CD14-positive monocyte (primary cell): ENCODE measurements around the gene GPC6. TPM values are rescaled to one million over a fixed set of nuclear protein-coding genes. Genes with fewer than 3 reads are reported as not detected.

ENCODE experiments used
- DNase-seq, 3 donors: peaks; one replicate each; pipeline ENCODE4 v3.0.0-alpha.2; 2011 to 2022
- H2AFZ ChIP-seq: 2 replicates; pipeline ENCODE4 v1.6.0; 2012; ENCODE audit warnings: mild to moderate bottlenecking, low read depth, low read length, inconsistent platforms; ENCODE audit not compliant: insufficient read depth, poor library complexity, severe bottlenecking
- H3K27ac ChIP-seq, 2 donors: 1 replicate in 1 of 2; 2 replicates in 1 of 2; pipeline ENCODE4 v1.5.1; 2012 to 2013; ENCODE audit warnings: low read length in 2 of 2, control low read depth in 1 of 2, inconsistent platforms in 1 of 2, low read depth in 1 of 2, mild to moderate bottlenecking in 1 of 2
- H3K27me3 ChIP-seq, 2 donors: one replicate each; pipeline versions ENCODE4 v1.6.0 to v1.6.1; 2011 to 2013; ENCODE audit warnings: low read length in 2 of 2; ENCODE audit not compliant: control insufficient read depth in 2 of 2, insufficient read depth in 2 of 2
- H3K36me3 ChIP-seq, 2 donors: replicated peaks in 1 of 2; 1 replicate in 1 of 2; 2 replicates in 1 of 2; pipeline versions ENCODE4 v1.5.1 to v1.6.1; 2012 to 2013; ENCODE audit warnings: low read length in 2 of 2, control low read depth in 1 of 2, inconsistent platforms in 1 of 2, mild to moderate bottlenecking in 1 of 2; ENCODE audit not compliant: insufficient read depth in 2 of 2, control insufficient read depth in 1 of 2
- H3K4me1 ChIP-seq, 2 donors: 1 replicate in 1 of 2; 2 replicates in 1 of 2; pipeline versions ENCODE4 v1.5.1 to v1.6.1; 2012 to 2013; ENCODE audit warnings: low read length in 2 of 2, control low read depth in 1 of 2, inconsistent platforms in 1 of 2, mild to moderate bottlenecking in 1 of 2, moderate library complexity in 1 of 2; ENCODE audit not compliant: insufficient read depth in 2 of 2, control insufficient read depth in 1 of 2
- H3K4me2 ChIP-seq: replicated peaks from 2 replicates; pipeline ENCODE3; 2012; ENCODE audit warnings: low read length, moderate library complexity, mild to moderate bottlenecking; ENCODE audit not compliant: poor library complexity, severe bottlenecking; ENCODE audit errors: extremely low read depth
- H3K4me3 ChIP-seq, 3 experiments: fragments of 200-600 bp in 1 of 3; sonication (generic) in 1 of 3; replicated peaks in 1 of 3; 1 replicate in 2 of 3; 2 replicates in 1 of 3; pipeline ENCODE4 v1.5.1; 2011 to 2013; ENCODE audit warnings: low read length in 3 of 3, mild to moderate bottlenecking in 3 of 3, control low read depth in 2 of 3, low read depth in 2 of 3, inconsistent platforms in 1 of 3, moderate library complexity in 1 of 3
- H3K79me2 ChIP-seq: 2 replicates; pipeline ENCODE4 v1.6.0; 2012; ENCODE audit warnings: mild to moderate bottlenecking, control low read depth, inconsistent platforms, low read length, moderate library complexity; ENCODE audit not compliant: insufficient read depth
- H3K9ac ChIP-seq: 2 replicates; pipeline ENCODE4 v1.6.0; 2017; ENCODE audit warnings: low read length, mild to moderate bottlenecking; ENCODE audit not compliant: insufficient read depth, poor library complexity, severe bottlenecking
- H3K9me3 ChIP-seq, 2 donors: replicated peaks in 1 of 2; 1 replicate in 1 of 2; 2 replicates in 1 of 2; pipeline versions ENCODE4 v1.5.1 to v1.6.1; 2012 to 2013; ENCODE audit warnings: low read length in 2 of 2, control low read depth in 1 of 2; ENCODE audit not compliant: control insufficient read depth in 1 of 2, insufficient read depth in 1 of 2
- H4K20me1 ChIP-seq: 2 replicates; pipeline ENCODE4 v1.6.0; 2012; ENCODE audit warnings: mild to moderate bottlenecking, low read length, control low read depth, moderate library complexity; ENCODE audit not compliant: insufficient read depth
- H3K27ac Mint-ChIP-seq, 7 donors: one replicate each; pipeline ENCODE4 v1.8.0; 2020; ENCODE audit warnings: mild to moderate bottlenecking in 7 of 7, mixed read lengths in 7 of 7, moderate library complexity in 6 of 7, inconsistent platforms in 2 of 7
- H3K27me3 Mint-ChIP-seq, 3 donors: one replicate each; pipeline ENCODE4 v1.8.0; 2021 to 2022; ENCODE audit warnings: low read depth in 3 of 3, mild to moderate bottlenecking in 3 of 3, mixed read lengths in 3 of 3, moderate library complexity in 3 of 3, inconsistent platforms in 1 of 3
- H3K36me3 Mint-ChIP-seq, 2 donors: one replicate each; pipeline ENCODE4 v1.8.0; 2020; ENCODE audit warnings: mixed read lengths in 2 of 2, inconsistent platforms in 1 of 2, mild to moderate bottlenecking in 1 of 2
- H3K4me1 Mint-ChIP-seq: one replicate; pipeline ENCODE4 v1.8.0; 2020; ENCODE audit warnings: mild to moderate bottlenecking, mixed read lengths
- H3K4me3 Mint-ChIP-seq, 2 donors: one replicate each; pipeline ENCODE4 v1.8.0; 2020; ENCODE audit warnings: mild to moderate bottlenecking in 2 of 2, mixed read lengths in 2 of 2, moderate library complexity in 1 of 2
- H3K9me3 Mint-ChIP-seq, 7 donors: one replicate each; pipeline ENCODE4 v1.8.0; 2020 to 2022; ENCODE audit warnings: mixed read lengths in 7 of 7, mild to moderate bottlenecking in 6 of 7, moderate library complexity in 6 of 7, inconsistent platforms in 2 of 7
- WGBS: methylation state at CpG from one replicate; pipeline ENCODE4 v1.1.5; 2013; ENCODE audit warnings: missing lambda C conversion rate; ENCODE audit not compliant: insufficient coverage; 5-methylcytosine and 5-hydroxymethylcytosine counted together
- intact Hi-C, 2 donors: fragments of 100-400 bp; cut with micrococcal nuclease; formaldehyde crosslinking; loops; one replicate each; pipeline versions ENCODE4 v1.15.0 to v1.15.1; 2023
- polyA plus RNA-seq, 3 donors: library from polyadenylated mRNA; depleted of rRNA in 1 of 3; unstranded in 2 of 3; stranded (reverse) in 1 of 3; fragments of 300-500 nt in 2 of 3; fragments of >200 nt in 1 of 3; fragmentation: Illumina TruSeq in 2 of 3; gene quantifications; 1 replicate in 2 of 3; 2 replicates in 1 of 3; pipeline ENCODE4 v1.2.3, GENCODE V29; 2012 to 2021
- TF ChIP-seq, protein P1 (sequence below): fragments of 200-600 bp; IDR thresholded peaks from one replicate; pipeline ENCODE4 v1.8.0; 2022; ENCODE audit warnings: antibody characterized with exemption, mild to moderate bottlenecking

Gene GPC6
- polyA plus RNA-seq, 3 donors, result not detected

DNA sequence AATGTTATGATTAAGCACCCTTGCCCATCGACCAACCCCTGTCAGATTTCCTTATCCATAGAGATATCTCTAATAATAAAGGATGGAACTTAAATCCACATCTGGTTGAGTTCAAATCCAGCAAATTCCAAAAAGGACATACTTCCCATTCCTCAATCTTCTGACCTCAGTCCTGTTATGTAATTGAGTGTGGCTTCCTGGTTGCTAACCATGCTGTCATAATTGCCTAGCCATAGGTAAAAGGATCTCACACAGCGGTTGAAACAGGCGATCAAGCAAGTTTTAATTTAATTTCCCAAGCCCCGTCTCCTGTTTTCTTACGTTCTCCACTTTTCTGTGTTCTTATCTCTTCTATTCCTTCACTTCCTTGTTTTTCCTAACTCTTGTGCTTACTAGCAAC is 550.3 kb downstream of the GPC6 start:
- no peaks in the 10 kb centered on the region for H4K20me1 ChIP-seq
- H3K36me3 ChIP-seq, result no peaks in the 10 kb centered on the region
- H3K4me1 ChIP-seq, result no peaks in the 10 kb centered on the region
- no peak overlapping the region for H3K9ac ChIP-seq
- 80% methylated on average over 4 of the region's 5 CpGs for WGBS
- Mint-ChIP-seq H3K27ac (no peak overlapping the region), H3K4me3 (no peak overlapping the region), H3K4me1 (no peaks in the 10 kb centered on the region), H3K36me3 (no peaks in the 10 kb centered on the region), H3K9me3 (peaks cover 0 to 5% (median 0%) of the 10 kb centered on the region in 7 donors), H3K27me3 (peaks cover 0 to 2% (median 0%) of the 10 kb centered on the region in 3 donors)
- no peak overlapping the region for H3K4me3 ChIP-seq
- H3K9me3 ChIP-seq, result no peaks in the 10 kb centered on the region
- no peak overlapping the region for H3K4me2 ChIP-seq
- no peaks in the 10 kb centered on the region for H3K27me3 ChIP-seq
- H2AFZ ChIP-seq, result no peak overlapping the region
- DNase-seq, result no peak
- no peak overlapping the region for H3K27ac ChIP-seq
- intact Hi-C loops, result no loop called here
- H3K79me2 ChIP-seq, result no peaks in the 10 kb centered on the region
- TF ChIP-seq, protein P1, sequence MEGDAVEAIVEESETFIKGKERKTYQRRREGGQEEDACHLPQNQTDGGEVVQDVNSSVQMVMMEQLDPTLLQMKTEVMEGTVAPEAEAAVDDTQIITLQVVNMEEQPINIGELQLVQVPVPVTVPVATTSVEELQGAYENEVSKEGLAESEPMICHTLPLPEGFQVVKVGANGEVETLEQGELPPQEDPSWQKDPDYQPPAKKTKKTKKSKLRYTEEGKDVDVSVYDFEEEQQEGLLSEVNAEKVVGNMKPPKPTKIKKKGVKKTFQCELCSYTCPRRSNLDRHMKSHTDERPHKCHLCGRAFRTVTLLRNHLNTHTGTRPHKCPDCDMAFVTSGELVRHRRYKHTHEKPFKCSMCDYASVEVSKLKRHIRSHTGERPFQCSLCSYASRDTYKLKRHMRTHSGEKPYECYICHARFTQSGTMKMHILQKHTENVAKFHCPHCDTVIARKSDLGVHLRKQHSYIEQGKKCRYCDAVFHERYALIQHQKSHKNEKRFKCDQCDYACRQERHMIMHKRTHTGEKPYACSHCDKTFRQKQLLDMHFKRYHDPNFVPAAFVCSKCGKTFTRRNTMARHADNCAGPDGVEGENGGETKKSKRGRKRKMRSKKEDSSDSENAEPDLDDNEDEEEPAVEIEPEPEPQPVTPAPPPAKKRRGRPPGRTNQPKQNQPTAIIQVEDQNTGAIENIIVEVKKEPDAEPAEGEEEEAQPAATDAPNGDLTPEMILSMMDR, result no peak

DNA sequence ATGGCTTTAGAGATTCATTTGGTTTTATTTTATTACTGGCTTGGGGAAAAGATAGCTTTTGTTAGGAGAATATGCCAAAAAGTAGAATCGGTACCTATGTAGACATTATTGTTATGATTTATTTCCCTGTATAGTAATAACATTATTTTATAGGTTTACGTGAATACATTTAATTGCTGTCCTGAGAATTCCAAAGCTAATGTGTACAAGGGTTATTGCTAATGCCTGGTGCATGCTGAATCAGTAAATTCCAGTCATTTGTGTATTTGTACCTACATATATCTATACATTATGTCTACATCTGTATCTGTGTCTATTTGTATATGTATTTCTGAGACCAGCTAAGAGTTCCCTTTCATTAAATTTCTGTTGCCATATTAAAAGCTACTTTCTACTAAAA is 550.9 kb downstream of the GPC6 start:
- intact Hi-C loops, result no loop called here
- DNase-seq, result no peak
- Mint-ChIP-seq H3K9me3 (peaks cover 0 to 5% (median 0%) of the 10 kb centered on the region in 7 donors), H3K4me1 (no peaks in the 10 kb centered on the region), H3K27me3 (no peaks in the 10 kb centered on the region), H3K27ac (no peak overlapping the region), H3K36me3 (no peaks in the 10 kb centered on the region), H3K4me3 (no peak overlapping the region)
- H3K27ac ChIP-seq, result no peak overlapping the region
- H3K36me3 ChIP-seq, result no peaks in the 10 kb centered on the region
- H3K27me3 ChIP-seq, result no peaks in the 10 kb centered on the region
- H3K79me2 ChIP-seq, result no peaks in the 10 kb centered on the region
- H3K4me1 ChIP-seq, result no peaks in the 10 kb centered on the region
- no peak overlapping the region for H2AFZ ChIP-seq
- TF ChIP-seq, protein P1, result no peak
- no peaks in the 10 kb centered on the region for H4K20me1 ChIP-seq
- H3K4me3 ChIP-seq, result no peak overlapping the region
- no peak overlapping the region for H3K4me2 ChIP-seq
- no peaks in the 10 kb centered on the region for H3K9me3 ChIP-seq
- WGBS, result no CpG with 5 or more reads among the region's 2 CpGs
- H3K9ac ChIP-seq, result no peak overlapping the region
